HL-60 (cell line): ENCODE measurements around the gene ZNF280B.

Experiments
- CTCF ChIP-seq: IDR thresholded peaks from one replicate; pipeline ENCODE4 v1.5.1; 2011; ENCODE audit warnings: low read length, control low read depth, inconsistent platforms; ENCODE audit not compliant: insufficient read depth
- REST ChIP-seq: IDR thresholded peaks from 2 replicates; pipeline ENCODE4 v1.6.1; 2012; ENCODE audit warnings: low read depth; ENCODE audit not compliant: insufficient replicate concordance

GRCh38 chr22:22480940-22481339 is 27.6 kb downstream of the ZNF280B start:
- TF ChIP-seq CTCF: no peak
- TF ChIP-seq REST: no peak
